NCI-H226 (cell line): ENCODE measurements around the gene ZNF217.
A peak's percentile ranks its signal among the peaks of the same experiment; 100 is the strongest.
"Not testable (repeated sequence)": the region's sequence is repeated elsewhere in the genome, so short reads cannot be mapped to it uniquely, and the experiment has no call there.

Source experiments
- DNase-seq: peaks from one replicate; pipeline ENCODE4 v3.0.0-alpha.2; 2015

Gene ZNF217

DNA sequence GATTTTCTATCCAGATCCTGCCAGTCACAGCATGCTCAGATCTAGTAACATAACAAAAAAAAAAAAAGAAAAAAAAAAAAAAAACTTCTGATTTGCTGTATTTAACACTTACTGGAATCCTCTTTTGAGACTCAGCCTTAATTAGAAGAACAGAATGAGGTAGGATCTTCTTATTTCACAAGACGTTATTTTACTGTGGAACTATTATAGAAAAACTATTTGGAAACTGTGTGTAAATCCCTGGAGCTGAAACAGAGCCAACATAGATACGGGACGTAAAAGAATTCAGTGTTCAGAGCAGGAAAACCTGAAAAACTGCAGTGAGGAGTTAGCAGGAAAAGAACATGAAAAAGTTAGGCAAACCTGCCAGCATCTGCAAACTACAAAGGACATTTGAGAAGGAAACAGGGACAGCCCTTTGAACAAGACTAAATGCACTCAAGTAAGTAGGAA lies 3.4 kb upstream of the ZNF217 start:
- DNase-seq: no peak

- not testable (repeated sequence) for DNase-seq
Observed at GRCh38 chr20:53596189-53597001, 2.8 kb upstream of the ZNF217 start.

- DNase-seq: not testable (repeated sequence)
Observed at GRCh38 chr20:53595742-53596141, 2.1 kb upstream of the ZNF217 start.

DNA sequence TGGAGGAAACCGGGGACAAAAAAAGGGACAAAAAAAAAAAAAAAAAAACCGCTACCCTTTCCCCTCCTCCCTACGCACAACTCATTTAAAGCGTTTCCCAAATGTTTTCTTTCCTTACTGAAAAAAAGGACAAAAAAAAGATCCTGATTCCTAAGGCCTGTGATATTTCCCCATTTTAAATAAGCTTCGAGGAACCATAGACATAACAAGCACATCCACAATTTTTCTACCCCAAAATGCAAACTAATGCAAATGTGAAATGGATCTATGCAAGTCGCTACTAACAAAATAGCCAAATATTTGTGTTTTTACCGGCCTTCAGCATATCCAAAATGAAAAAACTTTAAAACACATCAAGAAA lies 1.4 kb upstream of the ZNF217 start:
- no peak for DNase-seq

DNA sequence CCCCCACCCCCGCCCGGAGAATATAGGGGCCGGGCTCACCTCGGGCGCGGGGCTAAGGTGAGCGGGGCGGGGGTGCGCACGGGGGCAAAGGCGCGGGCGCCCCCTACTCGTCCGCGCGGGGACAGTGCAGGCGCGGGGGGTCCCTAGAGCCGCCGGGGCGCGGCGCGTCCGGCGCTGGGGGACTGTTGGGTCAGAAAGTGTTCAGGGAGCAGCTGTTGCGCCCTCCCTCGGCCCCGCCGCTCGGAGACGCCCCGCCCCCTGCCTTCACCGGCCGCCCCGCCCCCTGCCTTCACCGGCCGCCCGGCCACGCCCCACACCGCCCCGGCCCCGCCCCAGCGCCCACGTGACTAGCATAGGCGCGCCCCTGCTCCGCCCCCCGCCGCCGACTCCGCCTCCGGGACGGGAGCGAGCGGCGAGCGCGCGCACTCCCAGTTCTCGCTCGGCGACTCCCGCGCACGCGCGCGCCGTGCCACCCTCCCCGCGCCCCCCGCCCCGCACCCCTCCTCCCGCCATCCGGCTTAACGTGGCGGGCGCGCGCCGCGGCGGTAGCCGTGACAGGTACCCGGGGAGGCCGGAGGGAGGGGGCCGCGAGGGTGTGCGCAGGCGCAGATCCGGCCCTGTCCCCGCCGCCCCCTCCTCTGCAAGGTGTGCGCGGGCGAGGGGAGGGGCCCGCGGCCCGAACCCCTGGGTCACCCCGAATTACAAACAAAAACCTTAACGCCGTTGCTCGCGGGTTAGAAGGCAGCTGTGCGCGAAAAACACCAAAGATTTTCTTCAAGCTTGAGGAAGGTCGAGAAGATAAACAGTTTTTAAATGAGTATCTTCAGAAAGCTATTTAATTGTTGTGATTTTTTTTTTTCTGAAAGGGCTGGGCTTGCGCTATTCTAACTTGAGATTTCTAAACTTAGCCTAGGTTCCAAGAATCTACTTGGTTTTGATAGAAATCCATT lies 704 bp upstream of the ZNF217 start:
- peak; percentile 83 for DNase-seq

- no peak for DNase-seq
Observed at GRCh38 chr20:53592992-53593465, 610 bp downstream of the ZNF217 start.

DNA sequence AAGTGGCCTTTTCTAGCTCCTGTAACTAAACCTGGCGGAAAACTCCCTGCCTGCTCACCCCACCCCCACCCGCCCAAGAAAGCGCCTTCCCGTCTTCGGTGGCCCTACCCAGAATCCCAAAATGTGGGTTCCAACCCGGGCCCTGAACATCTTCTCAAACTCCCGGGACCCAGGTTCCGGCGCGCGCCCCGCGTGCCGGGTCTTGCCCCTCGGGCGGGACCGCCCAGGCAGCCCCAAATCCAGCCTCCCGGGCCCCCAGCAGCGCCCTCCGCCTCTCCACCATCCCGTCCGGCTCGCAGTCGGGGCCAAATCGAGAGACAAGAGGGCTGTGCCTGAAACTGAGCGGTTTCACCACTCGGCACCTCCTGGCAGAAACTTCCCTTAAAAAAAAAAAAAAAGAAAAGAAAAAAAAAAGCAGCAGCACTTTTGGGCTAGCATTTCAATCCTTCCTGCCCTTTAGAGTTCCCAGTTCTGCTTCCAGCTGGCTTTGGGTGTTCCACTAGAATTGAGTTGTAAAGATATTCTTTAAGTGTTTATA lies 1.1 kb downstream of the ZNF217 start:
- peak; percentile 76 for DNase-seq

- not testable (repeated sequence) for DNase-seq
Observed at GRCh38 chr20:53591941-53592441, 1.6 kb downstream of the ZNF217 start.

- not testable (repeated sequence) for DNase-seq
Observed at GRCh38 chr20:53591206-53591741, 2.4 kb downstream of the ZNF217 start.

- DNase-seq: not testable (repeated sequence)
Observed at GRCh38 chr20:53590608-53591007, 3.0 kb downstream of the ZNF217 start.

- DNase-seq: not testable (repeated sequence)
Observed at GRCh38 chr20:53590122-53590521, 3.5 kb downstream of the ZNF217 start.

DNA sequence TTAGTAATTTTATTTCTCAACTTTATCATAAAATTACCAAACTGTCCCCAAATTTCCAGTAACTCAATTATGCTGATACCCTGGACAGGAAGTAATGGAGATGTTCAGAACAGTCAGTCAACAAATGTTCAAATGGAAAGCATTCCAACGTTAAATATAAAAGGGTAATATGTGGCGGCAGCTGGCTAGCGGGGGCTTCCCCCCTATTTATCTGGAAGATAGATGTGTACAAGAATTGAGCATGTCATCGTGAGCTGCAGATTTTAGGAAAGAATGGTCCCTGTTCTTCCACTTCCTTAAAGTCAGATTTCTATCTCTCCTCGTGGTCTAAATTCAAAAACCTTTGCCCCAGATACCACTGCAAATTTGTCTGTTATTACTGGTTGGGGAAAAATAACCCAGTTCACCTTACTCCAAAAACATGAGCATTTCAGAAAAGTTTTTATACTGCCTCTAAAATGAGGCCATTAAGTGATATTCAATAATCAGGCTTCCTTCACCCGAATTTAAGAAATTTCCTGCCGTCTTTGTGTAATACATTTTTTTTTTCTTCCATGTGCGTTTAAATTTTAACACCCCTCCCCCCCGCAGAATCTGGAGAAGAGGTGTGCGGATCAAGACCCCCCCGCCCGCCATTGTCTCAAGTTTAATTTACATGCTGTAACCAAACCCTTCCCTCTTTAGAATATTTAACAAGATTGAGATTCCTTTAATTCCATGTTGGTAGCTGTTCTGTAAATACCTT lies 4.1 kb downstream of the ZNF217 start:
- not testable (repeated sequence) for DNase-seq

DNA sequence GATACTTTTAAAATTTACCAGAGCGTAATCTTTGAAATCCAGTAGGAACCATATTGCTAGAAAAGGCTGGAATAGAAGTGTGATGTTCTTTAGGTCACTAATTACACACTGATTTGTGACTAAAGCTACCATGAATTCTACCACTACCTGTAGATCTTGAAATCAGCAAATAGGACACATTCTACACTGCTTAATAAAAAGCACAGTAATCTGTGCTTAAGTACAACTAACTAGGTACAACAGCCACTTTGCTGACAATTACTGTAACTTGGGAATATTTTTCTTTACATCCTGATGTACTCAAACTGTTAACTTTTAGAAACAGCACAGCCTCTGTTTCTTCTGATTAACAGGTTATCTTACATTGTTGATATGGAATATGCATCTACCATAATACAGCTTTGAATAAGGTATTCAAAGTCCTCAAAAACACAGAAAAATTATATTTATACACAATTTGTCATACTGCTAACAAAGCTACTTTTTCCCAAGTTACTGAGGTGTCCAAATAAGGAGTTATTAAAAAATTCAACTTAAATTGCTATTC lies 6.4 kb downstream of the ZNF217 start:
- not testable (repeated sequence) for DNase-seq

GRCh38 chr20:53586640-53587039 lies 7.0 kb downstream of the ZNF217 start:
- DNase-seq: no peak

DNA sequence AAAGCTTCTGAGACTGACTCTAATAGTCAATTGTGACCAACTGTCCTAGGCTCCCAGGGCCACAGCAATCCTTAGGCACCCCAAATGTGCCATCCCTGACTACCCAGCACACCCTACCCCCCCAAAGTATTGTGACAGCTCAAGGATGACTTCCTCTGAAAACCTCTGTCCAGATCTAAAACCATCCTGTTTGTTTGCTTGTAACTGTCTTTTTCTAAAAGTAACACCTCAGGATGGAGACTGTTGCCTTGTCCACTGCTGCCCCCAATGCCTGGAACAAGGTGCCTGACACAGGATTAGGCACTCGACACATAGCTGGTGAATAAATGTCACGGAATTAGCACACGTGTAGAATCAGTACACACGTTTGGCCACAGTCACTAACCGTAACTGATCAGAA lies 7.7 kb downstream of the ZNF217 start:
- not testable (repeated sequence) for DNase-seq

GRCh38 chr20:53585004-53585569 lies 8.6 kb downstream of the ZNF217 start:
- DNase-seq: not testable (repeated sequence)

DNA sequence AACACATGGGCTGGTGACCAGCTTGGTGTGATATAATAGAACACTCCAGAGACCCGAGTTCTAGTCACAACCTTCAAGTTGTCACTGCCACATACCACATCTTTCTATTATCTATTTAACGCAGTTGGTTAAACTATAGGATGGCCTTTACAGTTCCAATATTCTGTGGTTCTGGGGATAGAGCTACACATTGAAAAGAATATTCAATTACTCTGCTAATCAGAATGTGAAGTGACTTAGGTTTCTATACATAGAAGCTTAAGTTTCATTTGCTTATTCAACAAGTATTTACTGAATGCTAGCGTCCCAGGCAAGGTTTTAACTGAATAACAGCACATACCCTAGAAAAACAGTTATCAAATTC lies 9.1 kb downstream of the ZNF217 start:
- not testable (repeated sequence) for DNase-seq

DNA sequence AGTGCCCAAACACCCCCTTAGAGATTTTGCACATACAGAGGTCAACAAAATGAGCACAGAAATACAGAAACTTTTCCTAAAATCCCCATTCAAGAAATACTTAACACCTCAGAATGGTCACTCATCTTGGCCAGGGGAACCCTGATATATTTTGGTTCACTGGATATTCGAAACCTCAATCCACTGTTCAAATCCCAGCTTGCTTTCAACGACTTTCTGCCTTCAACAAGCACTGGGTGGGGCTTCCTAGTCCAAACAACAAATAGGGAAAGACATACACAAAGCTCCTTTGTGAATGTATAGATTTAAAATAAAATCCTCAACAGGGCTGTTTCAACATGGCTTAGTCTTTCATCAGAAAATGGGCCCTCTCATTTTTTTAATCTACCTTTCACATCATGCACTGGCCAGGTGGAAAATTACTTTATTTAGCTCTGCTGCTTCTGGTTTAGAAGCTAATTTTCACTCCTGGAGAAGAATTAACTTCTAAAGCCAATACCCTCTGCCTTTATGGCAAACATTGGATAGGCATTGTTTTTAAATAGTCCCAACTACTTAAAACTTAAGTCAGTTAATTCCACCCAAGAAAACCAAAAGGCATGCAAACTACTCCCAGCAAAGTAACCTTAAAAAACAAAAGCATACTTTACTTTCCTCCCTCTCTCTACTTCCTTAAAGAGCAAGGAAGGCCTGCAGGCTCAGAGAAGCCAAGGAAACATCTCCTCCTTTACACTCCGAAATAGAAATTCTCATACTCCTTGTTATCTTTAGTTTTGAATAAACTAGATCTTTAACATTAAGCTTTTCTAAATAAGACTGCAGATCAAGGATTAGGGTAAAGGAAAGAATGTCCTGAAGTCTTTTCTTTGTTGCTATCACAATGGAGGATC lies 9.7 kb downstream of the ZNF217 start:
- DNase-seq: not testable (repeated sequence)

DNA sequence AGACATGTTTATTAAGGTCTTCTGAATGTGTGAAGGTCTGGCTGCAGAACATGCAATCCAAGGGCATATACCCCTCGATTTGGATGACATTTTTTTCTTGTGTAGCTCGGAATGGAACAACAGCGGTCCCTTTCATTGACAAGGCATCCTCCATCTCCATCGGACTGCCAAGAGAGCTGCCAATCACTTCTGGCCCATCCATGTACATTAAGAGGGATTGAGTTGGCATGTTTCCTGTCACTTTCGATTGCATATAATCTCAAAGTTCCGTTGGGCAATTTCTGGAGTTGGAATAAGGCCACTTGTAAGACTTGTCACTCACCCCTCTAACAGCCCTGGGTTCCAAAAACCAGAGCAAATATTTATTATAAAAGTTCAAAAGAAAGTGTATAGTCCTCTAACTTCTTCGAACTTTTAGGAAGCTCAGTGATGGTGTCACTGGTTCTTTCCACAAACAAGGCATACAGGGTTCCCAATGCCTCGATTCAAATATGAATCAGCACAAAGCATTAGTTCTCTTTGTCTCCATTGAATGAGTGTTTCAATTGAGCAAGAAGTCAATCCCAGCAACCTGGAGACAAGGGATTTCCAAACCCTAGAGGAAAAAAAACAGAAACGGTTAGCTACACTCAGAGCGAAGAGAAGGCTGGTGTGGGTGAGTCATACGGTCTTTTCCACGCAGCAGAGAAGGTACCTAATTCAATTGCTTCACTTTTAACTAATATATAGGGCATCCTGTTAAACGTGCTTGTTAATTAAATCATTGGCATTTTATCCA lies 10.9 kb downstream of the ZNF217 start:
- DNase-seq: peak; percentile 92

GRCh38 chr20:53582251-53582570 lies 11.4 kb downstream of the ZNF217 start:
- DNase-seq: no peak
